Right ventricle myocardium inferior (tissue), 1 donor: Measurements from ENCODE around the gene KRTAP4-1. TPM values are rescaled to one million over a fixed set of nuclear protein-coding genes. Genes with fewer than 3 reads are reported as not detected.
A peak's percentile ranks its signal among the peaks of the same experiment; 100 is the strongest.
"Not testable (repeated sequence)": the region's sequence is repeated elsewhere in the genome, so short reads cannot be mapped to it uniquely, and the experiment has no call there.

Source experiments
- ATAC-seq: fragments of 200-7000 bp; cut with Tn5 transposase; one replicate; pipeline ENCODE4 v1.9.1; 2020; ENCODE audit warnings: mild to moderate bottlenecking, moderate library complexity
- DNase-seq: peaks from one replicate; pipeline ENCODE4 v3.0.0; 2021; ENCODE audit errors: missing footprints
- intact Hi-C: fragments of 100-400 bp; cut with DNase I; formaldehyde crosslinking; loops from one replicate; pipeline ENCODE4 v1.11.0; 2022
- long read RNA-seq: library from polyadenylated mRNA; unstranded; transcript quantifications from one replicate; pipeline ENCODE4 v2.0.0, GENCODE V29; 2021
- total RNA-seq: library from RNA; stranded (reverse); fragmentation: NEBNext Ultra II Directional; extraction: Animal tissue kit (Norgen Biotek cat#: 25700); gene quantifications from one replicate; pipeline ENCODE4 v1.2.1, GENCODE V29; 2021
- donor health status: DM: no; HTN: yes; CAD: no; lungs with severe emphysema.

KRTAP4-1 gene
- not detected for total RNA-seq
- long read RNA-seq: 0 reads

DNA sequence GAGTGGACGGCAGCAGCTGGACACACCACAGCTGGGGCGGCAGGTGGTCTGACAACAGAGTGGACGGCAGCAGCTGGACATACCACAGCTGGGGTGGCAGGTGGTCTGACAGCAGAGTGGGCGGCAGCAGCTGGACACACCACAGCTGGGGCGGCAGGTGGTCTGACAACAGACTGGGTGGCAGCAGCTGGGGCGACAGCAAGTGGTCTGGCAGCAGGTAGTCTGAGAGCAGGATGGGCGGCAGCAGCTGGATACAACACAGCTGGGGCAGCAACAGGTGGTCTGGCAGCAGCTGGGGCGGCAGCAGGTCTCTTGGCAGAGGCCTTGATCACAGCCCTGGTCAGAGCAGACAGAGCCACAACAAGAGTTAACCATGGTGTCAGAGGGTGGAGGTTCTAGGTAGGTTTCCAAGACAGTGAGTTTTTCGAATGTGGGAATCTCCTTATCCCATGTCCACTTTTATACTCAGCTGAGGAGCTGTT lies at the start of gene KRTAP4-1:
Gene KRTAP4-1, minus strand, starts transcription at position 432 of the 482 bp plus-strand sequence. Its CDS starts 57 bp downstream, at position 375.
- no peak for DNase-seq
- intact Hi-C loops: no loop called here
- ATAC-seq: no peak

DNA sequence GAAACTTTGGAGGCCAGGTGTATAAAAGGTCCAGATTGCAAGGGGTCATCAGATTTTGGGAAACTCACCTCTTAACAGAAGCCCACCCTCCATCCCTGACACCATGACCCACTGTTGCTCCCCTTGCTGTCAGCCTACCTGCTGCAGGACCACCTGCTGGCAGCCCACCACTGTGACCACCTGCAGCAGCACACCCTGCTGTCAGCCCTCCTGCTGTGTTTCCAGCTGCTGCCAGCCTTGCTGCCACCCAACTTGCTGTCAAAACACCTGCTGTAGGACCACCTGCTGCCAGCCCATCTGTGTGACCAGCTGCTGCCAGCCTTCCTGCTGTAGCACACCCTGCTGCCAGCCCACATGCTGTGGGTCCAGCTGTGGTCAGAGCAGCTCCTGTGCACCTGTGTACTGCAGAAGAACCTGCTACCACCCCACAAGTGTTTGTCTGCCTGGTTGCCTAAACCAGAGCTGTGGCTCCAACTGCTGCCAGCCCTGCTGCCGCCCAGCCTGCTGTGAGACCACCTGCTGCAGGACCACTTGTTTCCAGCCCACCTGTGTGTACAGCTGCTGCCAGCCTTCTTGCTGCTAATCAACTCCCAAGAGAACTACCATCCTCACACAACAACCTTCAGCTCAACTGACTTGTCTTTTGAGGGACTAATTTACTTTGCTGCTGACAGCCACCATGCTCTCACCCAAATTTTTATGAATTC lies 47.8 kb upstream of the KRTAP4-1 start, which contains the start of gene KRTAP9-3:
Gene KRTAP9-3, plus strand, starts transcription at position 51 of the 707 bp plus-strand sequence. Its CDS starts 53 bp downstream, at position 104.
- ATAC-seq, DNase-seq, intact Hi-C loops: not testable (repeated sequence)

DNA sequence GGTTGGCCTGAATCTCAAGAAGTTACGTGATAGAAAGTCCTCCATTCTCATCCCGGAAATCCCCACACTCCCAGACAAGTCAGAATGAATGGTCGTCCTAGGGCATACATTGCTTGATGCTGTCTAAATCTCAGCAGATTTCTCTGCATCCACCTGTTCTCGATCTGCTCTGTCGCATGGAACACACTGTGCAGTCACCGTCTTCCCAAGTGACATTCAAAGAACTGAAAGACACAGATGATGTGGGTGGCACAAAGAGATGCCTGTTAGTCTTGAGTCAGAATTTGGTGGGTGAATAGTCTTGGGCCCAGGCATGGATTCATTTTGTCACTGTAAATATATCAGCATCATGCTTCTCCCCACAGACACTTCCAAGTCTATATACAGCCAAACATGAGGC lies 47.0 kb upstream of the KRTAP4-1 start:
- ATAC-seq (no peak), DNase-seq (no peak)
- intact Hi-C loops: no loop called here

DNA sequence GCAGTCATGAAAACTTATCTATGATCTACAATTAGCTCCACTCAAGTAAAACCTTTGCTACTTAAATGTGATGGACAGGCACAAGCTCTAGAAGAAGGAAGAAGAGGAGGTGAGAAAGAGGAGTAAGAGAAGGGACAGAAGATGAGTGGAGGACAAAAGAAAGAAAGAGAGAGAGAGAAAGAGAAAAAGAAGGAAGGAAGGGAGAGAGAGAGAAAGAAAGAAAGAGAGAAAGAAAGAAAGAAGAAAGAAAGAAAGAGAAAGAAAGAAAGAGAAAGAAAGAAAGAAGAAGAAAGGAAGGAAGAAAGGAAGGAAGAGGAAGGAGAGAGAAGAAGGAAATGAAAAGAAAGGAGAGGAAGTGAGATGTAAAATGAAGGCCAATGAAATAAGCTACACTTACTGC lies 45.4 kb upstream of the KRTAP4-1 start:
- no peak for DNase-seq
- intact Hi-C loops: no loop called here
- no peak for ATAC-seq

DNA sequence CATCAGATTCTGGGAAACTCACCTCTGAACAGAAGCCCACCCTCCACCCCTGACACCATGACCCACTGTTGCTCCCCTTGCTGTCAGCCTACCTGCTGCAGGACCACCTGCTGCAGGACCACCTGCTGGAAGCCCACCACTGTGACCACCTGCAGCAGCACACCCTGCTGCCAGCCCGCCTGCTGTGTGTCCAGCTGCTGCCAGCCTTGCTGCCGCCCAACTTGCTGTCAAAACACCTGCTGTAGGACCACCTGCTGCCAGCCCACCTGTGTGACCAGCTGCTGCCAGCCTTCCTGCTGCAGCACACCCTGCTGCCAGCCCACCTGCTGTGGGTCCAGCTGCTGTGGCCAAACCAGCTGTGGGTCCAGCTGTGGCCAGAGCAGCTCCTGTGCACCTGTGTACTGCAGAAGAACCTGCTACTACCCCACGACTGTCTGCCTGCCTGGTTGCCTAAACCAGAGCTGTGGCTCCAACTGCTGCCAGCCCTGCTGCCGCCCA lies 41.9 kb upstream of the KRTAP4-1 start, which contains the start of gene KRTAP9-2:
Gene KRTAP9-2, plus strand, starts transcription at position 51 of the 498 bp plus-strand sequence. Its CDS starts 7 bp downstream, at position 58.
- DNase-seq, intact Hi-C loops: not testable (repeated sequence)

DNA sequence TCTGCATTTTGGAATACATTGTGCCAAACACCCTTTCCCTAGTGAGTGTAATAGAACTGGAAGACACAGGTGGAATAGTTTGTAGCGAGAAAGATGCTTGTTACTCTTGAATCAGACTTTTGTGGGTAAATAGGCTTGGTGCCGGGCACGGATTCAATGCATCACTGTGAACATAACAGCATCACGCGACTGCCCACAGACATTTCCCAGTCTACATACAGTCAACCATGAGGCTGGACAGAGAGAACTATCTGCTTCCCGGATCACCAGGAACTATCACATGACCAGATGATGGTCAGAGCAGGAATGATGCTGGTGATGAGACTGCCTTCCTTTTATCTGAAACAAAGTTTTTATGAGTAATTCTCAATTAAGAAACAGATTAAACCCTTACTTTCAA lies 41.3 kb upstream of the KRTAP4-1 start:
- intact Hi-C loops: no loop called here
- ATAC-seq (no peak), DNase-seq (no peak)

More for the DNA sequence above, 41.9 kb upstream of the KRTAP4-1 start, which contains the start of gene KRTAP9-2:
- ATAC-seq: not testable (repeated sequence)

DNA sequence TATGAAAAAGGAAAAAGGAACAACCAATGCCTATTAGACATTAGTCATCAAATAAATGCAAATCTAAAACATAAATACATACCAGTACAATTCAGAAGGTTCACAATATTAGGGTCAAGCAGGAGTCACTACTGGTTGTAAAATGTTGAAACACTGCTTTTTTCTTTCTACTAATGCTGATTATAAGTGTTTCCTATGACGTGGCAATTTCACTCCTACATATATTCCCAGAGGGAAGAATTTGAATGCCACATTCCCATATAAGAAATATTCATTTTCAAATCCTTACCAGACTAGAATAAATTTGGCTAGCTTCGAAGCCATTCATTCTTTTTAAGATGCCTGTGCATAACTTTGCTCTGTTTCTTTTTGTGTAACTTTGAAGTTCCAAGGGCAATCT lies 39.1 kb upstream of the KRTAP4-1 start:
- intact Hi-C loops: no loop called here
- DNase-seq (no peak), ATAC-seq (no peak)

DNA sequence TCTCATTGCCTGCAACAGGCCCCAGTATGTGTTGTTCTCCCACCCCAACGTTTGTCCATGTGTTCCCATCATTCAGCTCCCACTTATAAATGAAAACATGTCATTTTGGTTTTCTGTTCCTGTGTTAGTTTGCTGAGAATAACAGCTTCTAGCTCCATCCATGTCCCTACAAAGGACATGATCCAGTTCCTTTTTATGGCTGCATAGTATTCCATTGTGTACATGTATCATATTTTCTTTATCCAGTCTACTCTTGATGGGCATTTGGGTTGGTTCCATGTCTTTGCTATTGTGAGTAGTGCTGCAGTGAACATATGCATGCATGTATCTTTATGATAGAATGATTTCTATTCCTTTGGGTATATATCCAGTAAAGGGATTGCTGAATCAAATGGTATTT lies 31.0 kb upstream of the KRTAP4-1 start:
- intact Hi-C loops: no loop called here
- no peak for DNase-seq
- no peak for ATAC-seq

DNA sequence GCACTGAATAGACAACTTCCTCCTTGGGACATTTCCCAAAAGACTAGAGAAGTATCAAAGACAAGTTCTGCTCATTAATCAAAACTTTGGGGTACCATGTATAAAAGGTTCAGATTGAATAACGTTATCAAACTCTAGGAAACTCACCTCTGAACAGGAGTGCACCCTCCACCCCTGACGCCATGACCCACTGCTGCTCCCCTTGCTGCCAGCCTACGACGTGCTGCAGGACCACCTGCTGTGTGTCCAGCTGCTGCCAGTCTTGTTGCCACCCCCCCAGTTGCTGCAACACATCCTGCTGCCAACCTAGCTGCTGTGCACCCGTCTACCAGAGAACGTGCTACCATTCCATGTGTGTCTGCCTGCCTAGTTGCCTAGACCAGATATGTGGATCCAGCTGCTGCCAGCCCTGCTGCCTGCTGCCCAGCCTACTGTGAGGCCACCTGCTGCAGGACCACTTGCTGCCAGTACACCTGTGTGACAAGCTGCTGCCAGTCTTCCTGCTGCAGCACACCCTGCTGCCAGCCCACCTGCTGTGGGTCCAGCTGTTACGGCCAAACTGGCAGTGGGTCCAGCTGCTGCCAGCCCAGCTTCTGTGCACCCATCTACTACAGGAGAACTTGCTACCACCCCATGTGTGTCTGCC lies 27.9 kb upstream of the KRTAP4-1 start:
- DNase-seq: peak; percentile 48
- intact Hi-C loops: no loop called here
- ATAC-seq: no peak

DNA sequence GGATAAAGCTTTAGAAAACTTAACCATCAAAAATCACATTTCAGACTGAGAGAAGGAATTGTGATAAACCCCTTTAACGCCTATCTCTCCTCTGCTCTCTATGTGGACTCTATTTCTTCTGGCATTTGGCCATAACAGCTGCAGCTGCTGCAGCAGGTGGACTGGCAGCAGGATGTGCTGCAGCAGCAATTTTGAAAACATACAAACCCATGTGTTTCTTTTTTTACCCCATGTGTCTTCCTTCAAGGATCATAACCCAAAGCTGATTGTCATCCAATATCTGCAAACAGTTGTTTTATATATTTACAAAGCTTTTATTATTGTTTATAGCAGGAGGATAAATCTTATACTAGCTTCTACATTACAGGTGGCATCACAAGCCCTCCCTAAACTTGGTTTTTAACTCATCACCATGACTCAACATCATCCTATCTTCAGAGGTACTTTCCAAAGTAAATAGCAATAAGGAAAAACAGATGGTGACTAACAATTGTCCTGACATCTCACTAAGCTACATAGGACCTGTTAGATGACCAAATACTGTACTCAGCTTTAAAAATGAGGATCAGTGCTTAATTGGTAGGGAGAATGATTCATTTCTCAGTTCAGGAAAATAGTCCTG lies 27.2 kb upstream of the KRTAP4-1 start:
- DNase-seq (no peak), ATAC-seq (no peak)
- intact Hi-C loops: no loop called here

DNA sequence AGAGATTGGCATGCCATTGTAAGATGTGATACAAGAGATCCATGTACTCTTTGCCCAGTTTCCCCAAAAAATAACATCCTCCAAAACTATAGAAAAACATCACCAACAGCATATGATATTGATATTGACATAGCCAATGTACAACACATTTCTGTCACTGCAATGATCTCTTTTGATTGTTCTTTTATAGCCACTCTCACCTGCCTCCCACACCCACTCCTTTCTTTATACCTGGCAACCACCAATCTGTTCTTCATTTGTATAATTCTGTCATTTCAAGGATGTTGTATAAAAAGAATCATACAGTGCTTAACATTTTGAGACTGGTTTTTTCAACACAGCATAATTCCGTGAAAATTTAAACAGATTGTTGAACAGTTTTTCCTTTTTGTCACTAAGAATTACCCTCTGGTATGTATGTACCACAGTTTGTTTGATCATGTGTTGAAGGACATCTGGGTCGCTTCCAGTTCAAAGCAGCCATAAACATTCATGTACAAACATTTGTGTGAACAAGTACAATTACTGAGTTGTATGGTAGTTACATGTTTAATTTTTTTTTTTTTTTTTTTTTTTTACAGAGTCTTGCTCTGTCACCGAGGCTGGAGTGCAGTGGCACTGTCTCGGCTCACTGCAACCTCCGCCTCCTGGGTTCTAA lies 14.8 kb upstream of the KRTAP4-1 start:
- DNase-seq (no peak), ATAC-seq (no peak)
- intact Hi-C loops: no loop called here

DNA sequence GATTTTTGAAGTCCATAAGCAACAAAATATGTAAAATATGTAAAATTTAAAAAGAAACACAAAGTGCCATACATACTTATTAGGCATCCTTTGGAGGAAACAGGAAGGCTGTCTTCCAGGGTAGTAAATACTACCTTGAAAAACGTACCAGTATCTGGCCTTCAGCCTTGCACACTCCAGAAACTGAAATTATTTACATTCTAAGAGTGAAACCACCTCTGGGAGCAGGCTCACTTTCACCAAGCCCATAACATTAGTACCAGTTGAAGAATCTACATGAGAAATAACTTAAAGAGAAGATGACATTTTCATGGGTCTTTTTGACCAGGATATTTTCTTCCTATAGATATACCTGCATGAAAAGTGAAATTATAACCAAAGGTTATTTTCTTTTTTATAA lies 11.4 kb upstream of the KRTAP4-1 start:
- intact Hi-C loops: no loop called here
- no peak for ATAC-seq
- DNase-seq: no peak

DNA sequence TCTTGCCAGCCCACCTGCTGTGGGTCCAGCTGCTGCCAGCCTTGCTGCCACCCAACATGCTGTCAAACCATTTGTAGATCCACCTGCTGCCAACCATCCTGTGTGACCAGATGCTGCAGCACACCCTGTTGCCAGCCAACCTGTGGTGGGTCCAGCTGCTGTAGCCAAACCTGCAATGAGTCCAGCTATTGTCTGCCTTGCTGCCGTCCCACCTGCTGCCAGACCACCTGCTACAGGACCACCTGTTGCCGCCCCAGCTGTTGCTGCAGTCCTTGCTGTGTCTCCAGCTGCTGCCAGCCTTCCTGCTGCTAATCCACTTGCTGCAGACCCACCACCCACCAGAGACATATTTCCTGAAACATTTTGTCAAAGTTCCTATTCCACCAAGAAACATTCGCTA lies 5.6 kb upstream of the KRTAP4-1 start:
- ATAC-seq: no peak
- no peak for DNase-seq
- intact Hi-C loops: no loop called here

DNA sequence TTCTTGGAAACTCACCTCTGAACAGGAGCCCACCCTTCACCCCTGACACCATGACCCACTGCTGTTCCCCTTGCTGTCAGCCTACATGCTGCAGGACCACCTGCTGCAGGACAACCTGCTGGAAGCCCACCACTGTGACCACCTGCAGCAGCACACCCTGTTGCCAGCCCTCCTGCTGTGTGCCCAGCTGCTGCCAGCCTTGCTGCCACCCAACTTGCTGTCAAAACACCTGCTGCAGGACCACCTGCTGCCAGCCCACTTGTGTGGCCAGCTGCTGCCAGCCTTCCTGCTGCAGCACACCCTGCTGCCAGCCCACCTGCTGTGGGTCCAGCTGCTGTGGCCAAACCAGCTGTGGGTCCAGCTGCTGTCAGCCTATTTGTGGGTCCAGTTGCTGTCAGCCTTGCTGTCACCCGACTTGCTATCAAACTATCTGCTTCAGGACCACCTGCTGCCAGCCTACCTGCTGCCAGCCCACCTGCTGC lies 5.2 kb upstream of the KRTAP4-1 start, which contains the start of gene KRTAP9-1:
Gene KRTAP9-1, plus strand, starts transcription at position 51 of the 482 bp plus-strand sequence. Its CDS starts 0 bp downstream, at position 51.
- intact Hi-C loops, ATAC-seq, DNase-seq: not testable (repeated sequence)

DNA sequence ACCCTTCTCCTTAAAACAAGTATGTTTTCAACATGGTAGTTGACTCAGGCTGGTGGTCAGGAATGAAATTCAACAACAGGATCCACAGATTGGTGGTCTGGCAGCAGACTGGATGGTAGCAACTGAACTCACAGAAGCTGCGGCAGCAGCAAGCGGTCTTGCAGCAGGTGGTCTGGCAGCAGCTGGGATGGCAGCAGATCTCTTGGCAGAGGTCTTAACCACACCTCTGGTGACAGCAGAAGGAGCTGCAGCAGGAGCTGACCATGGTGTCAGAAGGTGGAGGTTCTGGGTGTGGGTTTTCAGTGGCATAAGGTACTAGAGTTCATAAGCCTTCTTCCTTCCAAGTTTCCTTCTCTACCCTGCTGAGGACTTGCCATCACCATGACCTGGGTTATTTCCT lies 2.2 kb upstream of the KRTAP4-1 start:
- ATAC-seq (no peak), DNase-seq (no peak)
- intact Hi-C loops: no loop called here

DNA sequence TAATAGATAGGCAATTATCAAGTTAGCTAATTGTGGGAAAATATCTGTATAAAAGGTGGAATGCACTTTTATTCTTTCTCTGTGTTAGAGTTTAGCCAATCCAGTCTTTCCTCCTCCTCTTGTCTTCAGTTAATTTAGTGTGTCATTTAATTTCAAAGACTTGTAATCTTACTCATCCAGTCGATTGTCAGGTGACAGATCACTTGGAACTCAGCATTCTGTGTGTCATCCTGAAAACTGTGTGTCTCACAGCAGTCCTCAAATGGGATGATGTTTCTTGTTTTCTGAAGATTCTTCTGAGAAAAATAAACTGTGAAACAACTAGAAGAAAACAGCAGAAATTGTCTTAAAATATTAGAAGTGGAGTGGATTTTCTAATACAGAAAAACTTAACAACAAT lies 290 bp upstream of the KRTAP4-1 start:
- intact Hi-C loops: no loop called here
- ATAC-seq: no peak

DNA sequence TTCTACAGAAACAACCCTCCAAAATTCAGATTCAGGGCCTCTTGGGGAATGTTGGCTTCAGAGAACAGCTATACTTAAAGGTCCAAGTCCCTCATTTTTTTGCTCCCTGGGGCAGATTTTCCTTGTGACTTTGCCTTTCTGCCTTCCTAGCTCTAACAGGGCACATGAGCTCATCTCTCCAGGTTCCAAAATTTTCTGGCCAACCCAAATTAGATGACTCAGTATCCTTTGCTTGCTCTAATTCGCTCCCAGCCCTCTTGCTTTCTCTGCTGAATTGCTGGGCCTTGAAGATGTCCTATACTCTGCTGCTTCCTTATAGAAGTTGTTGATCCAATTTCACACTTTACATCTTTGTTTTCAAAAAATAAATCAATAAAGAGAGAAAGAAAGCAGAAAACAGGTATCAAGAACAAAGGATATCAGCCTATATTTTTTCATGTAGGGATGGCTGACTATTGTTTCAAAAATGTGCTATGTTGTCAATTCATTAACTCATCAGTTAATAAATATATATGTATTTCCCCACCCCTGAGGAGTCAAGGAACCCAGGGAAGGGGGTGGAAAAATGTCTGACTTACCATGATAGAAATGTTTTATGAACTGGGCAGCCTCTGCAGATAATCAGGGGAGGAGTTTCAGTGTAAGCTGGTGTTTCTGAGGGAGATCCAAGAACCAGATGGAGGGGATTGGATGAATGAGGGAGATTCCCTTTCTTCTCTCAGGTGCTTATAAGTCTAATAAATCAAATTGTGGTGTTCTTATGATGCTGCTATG lies 5.7 kb downstream of the KRTAP4-1 start:
- intact Hi-C loops: no loop called here
- DNase-seq (no peak), ATAC-seq (no peak)

More for the DNA sequence above, 290 bp upstream of the KRTAP4-1 start:
- no peak for DNase-seq

DNA sequence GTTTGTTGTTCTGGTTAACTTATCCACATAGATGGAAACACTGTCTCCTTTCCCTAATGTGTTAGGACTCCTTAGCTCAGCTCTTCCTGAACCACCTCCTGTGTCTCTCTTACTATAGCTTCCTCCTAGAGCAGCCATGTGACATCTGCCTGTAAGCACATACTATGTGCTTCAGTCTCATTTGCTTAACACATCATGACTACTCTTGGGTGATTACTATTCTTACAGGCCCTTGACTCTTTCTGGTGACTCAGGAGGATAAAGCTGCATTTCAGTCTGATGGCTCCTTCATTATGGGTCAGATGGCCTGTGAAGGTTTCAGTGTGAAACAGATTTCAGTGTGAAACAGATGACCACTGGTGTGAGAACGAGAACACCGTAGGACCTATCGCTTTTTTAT lies 6.4 kb downstream of the KRTAP4-1 start:
- intact Hi-C loops: no loop called here
- ATAC-seq (no peak), DNase-seq (no peak)
